Naive thymus-derived CD4-positive, alpha-beta T cell (primary cell): ENCODE measurements around the gene DHRS11. TPM values are rescaled to one million over a fixed set of nuclear protein-coding genes. Genes with fewer than 3 reads are reported as not detected.
A peak's percentile ranks its signal among the peaks of the same experiment; 100 is the strongest.

ENCODE experiments used
- ATAC-seq: fragments of 150-1000 bp; cut with Tn5 transposase; 2 replicates; pipeline ENCODE4 v1.10.0; 2021; ENCODE audit warnings: mild to moderate bottlenecking, moderate library complexity
- CTCF ChIA-PET: fragments of 350-600 bp; sonication (Branson Sonifier 250); formaldehyde crosslinking; loops from one replicate; lab custom pipeline; 2021; ENCODE audit warnings: antibody characterized with exemption; lab: Charles Lee
- POLR2A ChIA-PET: fragments of 350-600 bp; sonication (Branson Sonifier 250); formaldehyde crosslinking; loops from one replicate; lab custom pipeline; 2021; ENCODE audit warnings: antibody characterized with exemption, inconsistent platforms; lab: Charles Lee
- DNase-seq, 9 donors: peaks; one replicate each; pipeline versions ENCODE4 v3.0.0 to v3.0.0-alpha.2; 2020 to 2022; ENCODE audit warnings: mixed read lengths in 1 of 9
- H3K27ac ChIP-seq: one replicate; pipeline ENCODE4 v1.7.0; 2013; ENCODE audit warnings: mild to moderate bottlenecking, low read depth, low read length, moderate library complexity
- H3K27me3 ChIP-seq, 2 donors: one replicate each; pipeline ENCODE4 v1.7.0; 2013; ENCODE audit warnings: low read length in 2 of 2, mild to moderate bottlenecking in 2 of 2, moderate library complexity in 2 of 2; ENCODE audit not compliant: control insufficient read depth in 2 of 2, insufficient read depth in 2 of 2
- H3K36me3 ChIP-seq, 3 experiments: 1 replicate in 2 of 3; 2 replicates in 1 of 3; pipeline ENCODE4 v1.7.0; 2013; ENCODE audit warnings: low read length in 3 of 3, mild to moderate bottlenecking in 3 of 3, moderate library complexity in 1 of 3; ENCODE audit not compliant: insufficient read depth in 3 of 3, control insufficient read depth in 2 of 3
- H3K4me1 ChIP-seq, 2 donors: one replicate each; pipeline ENCODE4 v1.7.0; 2013; ENCODE audit warnings: low read length in 2 of 2, mild to moderate bottlenecking in 2 of 2, moderate library complexity in 1 of 2; ENCODE audit not compliant: control insufficient read depth in 2 of 2, insufficient read depth in 2 of 2
- H3K4me3 ChIP-seq: 2 replicates; pipeline ENCODE4 v1.7.0; 2013; ENCODE audit warnings: mild to moderate bottlenecking, low read length
- H3K9me3 ChIP-seq, 3 experiments: 1 replicate in 2 of 3; 2 replicates in 1 of 3; pipeline ENCODE4 v1.7.0; 2013; ENCODE audit warnings: low read length in 3 of 3; ENCODE audit not compliant: control insufficient read depth in 2 of 3
- H3K27ac Mint-ChIP-seq, 9 donors: one replicate each; pipeline ENCODE4 v1.8.0; 2020 to 2022; ENCODE audit warnings: mixed read lengths in 9 of 9, mild to moderate bottlenecking in 8 of 9, moderate library complexity in 5 of 9, inconsistent platforms in 2 of 9
- H3K27me3 Mint-ChIP-seq, 5 donors: one replicate each; pipeline ENCODE4 v1.8.0; 2021 to 2022; ENCODE audit warnings: mixed read lengths in 5 of 5, mild to moderate bottlenecking in 1 of 5
- H3K36me3 Mint-ChIP-seq, 5 donors: one replicate each; pipeline ENCODE4 v1.8.0; 2020 to 2022; ENCODE audit warnings: mixed read lengths in 5 of 5, mild to moderate bottlenecking in 3 of 5, inconsistent platforms in 1 of 5
- H3K4me1 Mint-ChIP-seq, 7 donors: one replicate each; pipeline ENCODE4 v1.8.0; 2020 to 2022; ENCODE audit warnings: mixed read lengths in 7 of 7, mild to moderate bottlenecking in 3 of 7, inconsistent platforms in 1 of 7
- H3K4me3 Mint-ChIP-seq, 10 donors: one replicate each; pipeline ENCODE4 v1.8.0; 2020 to 2022; ENCODE audit warnings: mild to moderate bottlenecking in 10 of 10, mixed read lengths in 10 of 10, moderate library complexity in 6 of 10, inconsistent platforms in 2 of 10
- H3K9me3 Mint-ChIP-seq, 11 donors: one replicate each; pipeline ENCODE4 v1.8.0; 2020 to 2022; ENCODE audit warnings: mixed read lengths in 11 of 11, mild to moderate bottlenecking in 4 of 11, inconsistent platforms in 1 of 11, moderate library complexity in 1 of 11
- intact Hi-C, 2 donors: fragments of 100-400 bp; cut with micrococcal nuclease; formaldehyde crosslinking; loops; one replicate each; pipeline ENCODE4 v1.15.1; 2023
- polyA plus RNA-seq, 2 donors: library from polyadenylated mRNA; unstranded; fragments of 300-500 nt; fragmentation: Illumina TruSeq; gene quantifications; one replicate each; pipeline ENCODE4 v1.2.3, GENCODE V29; 2021
- total RNA-seq, 6 experiments: library from RNA in 5 of 6; stranded (reverse) in 5 of 6; gene quantifications; 1 replicate in 5 of 6; 2 replicates in 1 of 6; pipeline ENCODE4 v1.2.3 and lab custom pipeline; 2021 to 2026

The DHRS11 gene
- total and polyA plus RNA-seq, 7 experiments from 2014 or later = 1.6 to 10.9 (median 5.3) TPM

- peaks cover 0 to 4% (median 0%) of the 10 kb centered on the region in 5 donors for H3K36me3 Mint-ChIP-seq
- no peaks in the 10 kb centered on the region for H3K9me3 ChIP-seq
- ChIA-PET CTCF (no interaction called here), POLR2A (interaction anchor here (0.7 kb wide), 1 partner anchor 20 kb away, joined by 3 read pairs; no protein-coding TSS in a partner anchor)
- no peaks in the 10 kb centered on the region for H3K27me3 ChIP-seq
- H3K27me3 Mint-ChIP-seq = no peaks in the 10 kb centered on the region
- H3K4me1 Mint-ChIP-seq = peaks cover 15 to 22% (median 21%) of the 10 kb centered on the region in 7 donors
- no peaks in the 10 kb centered on the region for H3K9me3 Mint-ChIP-seq
- H3K27ac Mint-ChIP-seq = no peak overlapping the region
- peak overlapping the region in 1 of 10 donors; percentile 26 for H3K4me3 Mint-ChIP-seq
- no peak for DNase-seq
- no peak overlapping the region for H3K27ac ChIP-seq
- peaks cover 0 to 7% (median 0%) of the 10 kb centered on the region in 3 experiments for H3K36me3 ChIP-seq
- no peak for ATAC-seq
- intact Hi-C loops = no loop called here
- no peak overlapping the region for H3K4me3 ChIP-seq
- peaks cover 12 to 13% of the 10 kb centered on the region in 2 donors for H3K4me1 ChIP-seq
These were observed 5.5 kb downstream of the DHRS11 start for GRCh38 chr17:36597226-36597625.

DNA sequence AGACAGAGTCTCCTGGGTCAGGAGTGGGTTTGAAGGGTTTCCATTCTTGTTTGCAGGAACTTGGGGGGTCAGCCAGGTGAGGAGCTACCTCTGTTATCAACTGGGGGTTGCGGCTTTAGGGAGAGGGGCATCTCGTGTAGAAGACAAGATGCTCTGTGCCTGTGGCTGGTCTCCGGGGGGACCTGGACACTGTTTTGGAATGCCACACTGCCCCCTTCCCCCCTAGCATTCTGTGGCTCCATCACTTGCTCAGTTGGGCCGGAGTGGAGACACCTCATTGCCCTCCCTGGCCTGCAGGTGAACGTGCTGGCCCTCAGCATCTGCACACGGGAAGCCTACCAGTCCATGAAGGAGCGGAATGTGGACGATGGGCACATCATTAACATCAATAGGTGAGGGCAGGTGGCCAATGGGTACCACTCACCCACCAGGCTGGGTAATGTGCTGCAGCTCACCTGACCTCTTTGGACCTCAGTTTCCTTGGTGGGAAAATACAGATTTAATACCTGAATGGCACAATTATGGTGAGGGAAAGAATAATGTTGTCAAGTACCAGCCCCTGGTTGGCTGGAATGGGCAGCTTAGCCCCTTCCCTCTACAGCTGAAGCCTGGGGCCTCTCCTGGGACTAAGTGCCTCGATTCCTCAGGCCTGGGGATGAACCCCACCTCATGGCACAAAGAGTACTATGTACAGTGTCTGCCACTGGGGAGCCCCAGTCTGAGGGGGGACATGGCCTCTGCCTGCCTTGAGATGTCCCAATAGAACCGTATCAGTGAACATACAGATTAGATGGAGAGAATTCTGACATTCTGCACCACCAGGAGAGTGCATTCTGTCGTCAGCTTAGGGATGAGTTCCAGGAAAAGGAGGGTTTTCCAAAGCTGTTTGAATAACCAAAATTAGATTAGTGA is 6.4 kb downstream of the DHRS11 start:
- peaks cover 10 to 23% (median 19%) of the 10 kb centered on the region in 7 donors for H3K4me1 Mint-ChIP-seq
- peak overlapping the region in 2 of 9 donors; percentile 23 to 61 for H3K27ac Mint-ChIP-seq
- Histone ChIP-seq H3K27me3 (no peaks in the 10 kb centered on the region), H3K9me3 (no peaks in the 10 kb centered on the region), H3K36me3 (peaks cover 0 to 7% (median 0%) of the 10 kb centered on the region in 3 experiments), H3K27ac (no peak overlapping the region), H3K4me1 (peaks cover 11 to 13% of the 10 kb centered on the region in 2 donors), H3K4me3 (no peak overlapping the region)
- ATAC-seq (no peak), DNase-seq (no peak)
- ChIA-PET POLR2A (interaction anchor here (0.7 kb wide), 1 partner anchor 21 kb away, joined by 3 read pairs; no protein-coding TSS in a partner anchor), CTCF (interaction anchor here (0.5 kb wide), 1 partner anchor 8 kb away, joined by 3 read pairs; no protein-coding TSS in a partner anchor)
- peaks cover 0 to 4% (median 0%) of the 10 kb centered on the region in 5 donors for H3K36me3 Mint-ChIP-seq
- H3K27me3 Mint-ChIP-seq = no peaks in the 10 kb centered on the region
- intact Hi-C loops = no loop called here
- peak overlapping the region in 2 of 10 donors; percentile 26 to 55 for H3K4me3 Mint-ChIP-seq
- H3K9me3 Mint-ChIP-seq = no peaks in the 10 kb centered on the region

DNA sequence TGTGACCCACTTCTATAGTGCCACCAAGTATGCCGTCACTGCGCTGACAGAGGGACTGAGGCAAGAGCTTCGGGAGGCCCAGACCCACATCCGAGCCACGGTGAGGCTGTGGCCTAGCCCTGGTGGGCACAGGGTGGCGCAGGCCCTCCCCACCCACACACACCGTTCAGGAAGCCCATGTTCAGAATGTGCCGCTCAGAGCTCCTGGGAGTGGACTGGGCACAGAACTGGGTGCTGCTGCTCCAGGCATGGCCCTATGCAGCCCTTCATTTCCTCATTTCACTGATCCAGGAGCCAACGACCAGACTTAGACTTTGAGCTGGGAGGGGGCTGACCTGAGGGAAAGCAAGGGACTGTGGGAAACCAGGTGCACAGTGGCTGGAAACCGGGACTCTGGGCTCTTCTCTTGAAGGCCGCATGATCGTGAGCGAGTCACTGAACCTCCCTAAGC is 7.3 kb downstream of the DHRS11 start:
- no peak for ATAC-seq
- DNase-seq = no peak
- no peaks in the 10 kb centered on the region for H3K9me3 Mint-ChIP-seq
- Histone ChIP-seq H3K4me1 (peaks cover 11 to 13% of the 10 kb centered on the region in 2 donors), H3K36me3 (peaks cover 0 to 7% (median 0%) of the 10 kb centered on the region in 3 experiments), H3K4me3 (no peak overlapping the region), H3K9me3 (no peaks in the 10 kb centered on the region), H3K27ac (no peak overlapping the region), H3K27me3 (no peaks in the 10 kb centered on the region)
- POLR2A ChIA-PET = no interaction called here
- intact Hi-C loops = no loop called here
- H3K4me3 Mint-ChIP-seq = peak overlapping the region in 1 of 10 donors; percentile 63
- H3K27ac Mint-ChIP-seq = peak overlapping the region in 1 of 9 donors; percentile 23
- H3K4me1 Mint-ChIP-seq = peaks cover 12 to 28% (median 21%) of the 10 kb centered on the region in 7 donors
- peaks cover 0 to 2% (median 0%) of the 10 kb centered on the region in 5 donors for H3K36me3 Mint-ChIP-seq
- CTCF ChIA-PET = interaction anchor here (0.6 kb wide), 1 partner anchor 116 kb away, joined by 3 read pairs; no protein-coding TSS in a partner anchor
- no peaks in the 10 kb centered on the region for H3K27me3 Mint-ChIP-seq

- ATAC-seq (no peak), DNase-seq (no peak)
- ChIA-PET POLR2A (interaction anchor here (0.8 to 5.1 kb wide), 5 partner anchors 8 to 449 kb away, joined by 3 to 52 read pairs (median 22); partner anchors contain the start of genes DHRS11, GGNBP2, MYO19 and PIGW), CTCF (interaction anchor here (0.6 kb wide), 1 partner anchor 116 kb away, joined by 3 read pairs; no protein-coding TSS in a partner anchor)
- H3K36me3 ChIP-seq = peaks cover 0 to 7% (median 0%) of the 10 kb centered on the region in 3 experiments
- no peaks in the 10 kb centered on the region for H3K9me3 ChIP-seq
- Mint-ChIP-seq H3K9me3 (peaks cover 0 to 1% (median 0%) of the 10 kb centered on the region in 11 donors), H3K27ac (no peak overlapping the region), H3K4me1 (peaks cover 14 to 35% (median 28%) of the 10 kb centered on the region in 7 donors), H3K36me3 (peaks cover 0 to 3% (median 0%) of the 10 kb centered on the region in 5 donors), H3K4me3 (peak overlapping the region in 5 of 10 donors; percentile 14 to 97 (median 36)), H3K27me3 (no peaks in the 10 kb centered on the region)
- intact Hi-C loops = loop anchor here (2.0 to 10.0 kb wide), 4 partner anchors 55 to 805 kb away; partner anchors contain the start of genes AATF (in 1 of the 2), ACACA (in 1 of the 2), GGNBP2 (in 1 of the 2) and MYO19 (in 1 of the 2)
- H3K27me3 ChIP-seq = no peaks in the 10 kb centered on the region
- peaks cover 11 to 13% of the 10 kb centered on the region in 2 donors for H3K4me1 ChIP-seq
- H3K4me3 ChIP-seq = no peak overlapping the region
- no peak overlapping the region for H3K27ac ChIP-seq
These were observed 8.0 kb downstream of the DHRS11 start for GRCh38 chr17:36599546-36600250.

DNA sequence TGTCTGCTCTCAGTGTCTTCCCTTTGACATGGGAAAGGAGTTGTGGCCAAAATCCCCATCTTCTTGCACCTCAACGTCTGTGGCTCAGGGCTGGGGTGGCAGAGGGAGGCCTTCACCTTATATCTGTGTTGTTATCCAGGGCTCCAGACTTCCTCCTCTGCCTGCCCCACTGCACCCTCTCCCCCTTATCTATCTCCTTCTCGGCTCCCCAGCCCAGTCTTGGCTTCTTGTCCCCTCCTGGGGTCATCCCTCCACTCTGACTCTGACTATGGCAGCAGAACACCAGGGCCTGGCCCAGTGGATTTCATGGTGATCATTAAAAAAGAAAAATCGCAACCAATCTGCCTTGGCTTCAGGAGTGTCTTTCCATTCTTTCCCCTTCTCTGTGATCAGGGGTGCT is 8.8 kb downstream of the DHRS11 start:
- H3K9me3 ChIP-seq = no peaks in the 10 kb centered on the region
- peaks cover 11 to 16% of the 10 kb centered on the region in 2 donors for H3K4me1 ChIP-seq
- H3K36me3 ChIP-seq = peaks cover 0 to 7% (median 0%) of the 10 kb centered on the region in 3 experiments
- H3K27ac ChIP-seq = peak overlapping the region; percentile 79
- ATAC-seq (no peak), DNase-seq (no peak)
- CTCF ChIA-PET = interaction anchor here (0.6 to 1.5 kb wide), 3 partner anchors 112 to 641 kb away, joined by 3 to 6 read pairs (median 3); no protein-coding TSS in a partner anchor
- intact Hi-C loops = loop anchor here (2.0 to 10.0 kb wide), 4 partner anchors 56 to 804 kb away; partner anchors contain the start of genes AATF (in 1 of the 2), ACACA (in 1 of the 2), GGNBP2 (in 1 of the 2) and MYO19 (in 1 of the 2)
- Mint-ChIP-seq H3K36me3 (peaks cover 0 to 3% (median 0%) of the 10 kb centered on the region in 5 donors), H3K27ac (peak overlapping the region; percentile 91 to 96 (median 94)), H3K9me3 (peaks cover 0 to 1% (median 0%) of the 10 kb centered on the region in 11 donors), H3K4me3 (peak overlapping the region; percentile 92 to 97 (median 94)), H3K4me1 (peaks cover 16 to 40% (median 33%) of the 10 kb centered on the region in 7 donors), H3K27me3 (no peaks in the 10 kb centered on the region)
- POLR2A ChIA-PET = interaction anchor here (1.4 to 5.1 kb wide), 6 partner anchors 9 to 448 kb away, joined by 3 to 52 read pairs (median 14); partner anchors contain the start of genes DHRS11, GGNBP2, MYO19 and PIGW
- no peaks in the 10 kb centered on the region for H3K27me3 ChIP-seq
- peak overlapping the region; percentile 95 for H3K4me3 ChIP-seq
